Measurements from ENCODE around the gene SRF. TPM values are rescaled to one million over a fixed set of nuclear protein-coding genes. Genes with fewer than 3 reads are reported as not detected.

Gene SRF
- total RNA-seq, 1 donor from 2014 or later, result 29.2 TPM

- Histone ChIP-seq H3K27ac (no peak overlapping the region), H3K27me3 (ENCODE audit: low read depth) (no peaks in the 10 kb centered on the region), H3K9me3 (no peaks in the 10 kb centered on the region), H3K4me3 (no peak overlapping the region), H3K36me3 (peaks cover 85% of the 10 kb centered on the region), H3K4me1 (peaks cover 3% of the 10 kb centered on the region)
- no peak for ATAC-seq
- DNase-seq, result no peak
- intact Hi-C loops (cut with DNase I), result no loop called here
- no peak for TF ChIP-seq CTCF (IDR thresholded peaks at IDR 0.05)
Observed at GRCh38 chr6:43189776-43190304, 18.8 kb downstream of the SRF start.

- intact Hi-C loops (cut with DNase I), result no loop called here
- DNase-seq, result no peak
- ATAC-seq, result no peak
- no peaks in the 10 kb centered on the region for H3K27me3 ChIP-seq (ENCODE audit: low read depth)
- no peak for TF ChIP-seq CTCF (IDR thresholded peaks at IDR 0.05)
- H3K4me1 ChIP-seq, result no peaks in the 10 kb centered on the region
- H3K36me3 ChIP-seq, result peaks cover 87% of the 10 kb centered on the region
- no peak overlapping the region for H3K4me3 ChIP-seq
- no peaks in the 10 kb centered on the region for H3K9me3 ChIP-seq
- no peak overlapping the region for H3K27ac ChIP-seq
Observed at GRCh38 chr6:43192911-43193310, 21.8 kb downstream of the SRF start.

- Histone ChIP-seq H3K4me1 (no peaks in the 10 kb centered on the region), H3K4me3 (no peak overlapping the region), H3K27ac (no peak overlapping the region), H3K27me3 (ENCODE audit: low read depth) (no peaks in the 10 kb centered on the region), H3K36me3 (peaks cover 87% of the 10 kb centered on the region), H3K9me3 (no peaks in the 10 kb centered on the region)
- DNase-seq, result no peak
- no peak for TF ChIP-seq CTCF (IDR thresholded peaks at IDR 0.05)
- ATAC-seq, result no peak
- intact Hi-C loops (cut with DNase I), result no loop called here
Observed at GRCh38 chr6:43193929-43194328, 22.9 kb downstream of the SRF start.

GRCh38 chr6:43196337-43196736, 25.3 kb downstream of the SRF start:
- no peak for ATAC-seq
- intact Hi-C loops (cut with DNase I), result no loop called here
- Histone ChIP-seq H3K4me1 (no peaks in the 10 kb centered on the region), H3K9me3 (no peaks in the 10 kb centered on the region), H3K4me3 (no peak overlapping the region), H3K27ac (no peak overlapping the region), H3K36me3 (peaks cover 93% of the 10 kb centered on the region), H3K27me3 (ENCODE audit: low read depth) (no peaks in the 10 kb centered on the region)
- no peak for TF ChIP-seq CTCF (IDR thresholded peaks at IDR 0.05)
- no peak for DNase-seq

GRCh38 chr6:43199912-43200311, 28.8 kb downstream of the SRF start:
- DNase-seq, result no peak
- peaks cover 72% of the 10 kb centered on the region for H3K36me3 ChIP-seq
- intact Hi-C loops (cut with DNase I), result no loop called here

More at GRCh38 chr6:43199912-43200311, 28.8 kb downstream of the SRF start:
- Histone ChIP-seq H3K27ac (no peak overlapping the region), H3K4me3 (no peak overlapping the region), H3K4me1 (no peaks in the 10 kb centered on the region), H3K9me3 (no peaks in the 10 kb centered on the region), H3K27me3 (ENCODE audit: low read depth) (no peaks in the 10 kb centered on the region)
- TF ChIP-seq CTCF (IDR thresholded peaks at IDR 0.05), result no peak
- no peak for ATAC-seq

Data from lower lobe of right lung (tissue), 2 donors.